AG09309 (cell line): ENCODE measurements around the gene DNAH2.
A peak's percentile ranks its signal among the peaks of the same experiment; 100 is the strongest.

Experiments used
- DNase-seq: peaks from one replicate; pipeline ENCODE4 v3.0.0-alpha.2; 2010; ENCODE audit warnings: low read depth
- H3K4me3 ChIP-seq: 2 replicates; pipeline ENCODE4 v1.5.1; 2011; ENCODE audit warnings: mild to moderate bottlenecking, low read depth, low read length, moderate library complexity; ENCODE audit not compliant: control insufficient read depth
- TF ChIP-seq, protein P1 (sequence below): IDR thresholded peaks from 2 replicates; pipeline ENCODE4 v1.5.1; 2011; ENCODE audit warnings: mild to moderate bottlenecking, low read depth, low read length, inconsistent platforms; ENCODE audit not compliant: insufficient read depth, control insufficient read depth; ENCODE audit errors: missing control alignments

Gene DNAH2

DNA sequence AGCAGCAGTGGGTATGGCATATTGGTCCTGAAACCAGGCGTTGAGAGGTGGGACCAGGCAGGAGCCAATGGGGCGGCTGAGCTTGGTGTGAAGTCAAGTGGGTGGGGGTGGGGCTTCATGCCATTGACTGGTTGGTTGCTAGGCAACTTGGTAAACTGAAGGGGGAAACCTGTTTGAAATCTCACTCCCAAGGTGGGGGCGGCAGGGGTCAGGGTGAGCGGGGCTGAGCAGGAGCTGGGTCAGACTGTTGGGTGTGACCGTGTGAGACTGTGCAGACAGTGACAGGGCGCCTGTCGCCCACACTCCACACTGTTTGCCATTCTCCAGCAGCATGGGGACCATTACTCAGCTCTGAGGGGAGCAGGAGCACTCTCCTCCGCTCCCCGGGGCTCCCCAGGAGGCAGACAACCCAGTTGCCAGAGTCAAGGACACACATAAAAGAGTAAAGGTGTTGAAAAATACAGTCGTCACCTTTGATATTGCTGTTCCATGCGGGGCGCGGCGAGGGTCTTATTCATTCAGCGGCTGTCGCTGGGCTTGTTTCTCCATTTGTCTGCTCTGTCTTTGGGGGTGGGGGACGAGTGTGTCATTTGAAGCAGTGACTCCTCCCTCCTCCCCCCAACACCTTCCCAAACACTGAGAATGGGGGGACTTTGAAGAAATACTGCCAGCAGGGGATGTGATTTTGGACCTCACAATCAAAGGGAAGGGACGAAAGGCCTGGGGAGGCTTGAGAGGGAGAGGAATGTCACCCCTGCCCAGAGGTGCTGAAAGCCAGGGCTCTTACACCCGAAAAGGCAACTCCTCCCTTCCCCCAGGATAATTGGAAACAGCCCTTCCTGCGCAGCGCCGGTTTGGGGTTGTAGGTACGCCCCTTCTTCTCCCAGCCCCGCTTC is 13.7 kb upstream of the DNAH2 start:
- H3K4me3 ChIP-seq = peak overlapping the region; percentile 55
- TF ChIP-seq, protein P1, sequence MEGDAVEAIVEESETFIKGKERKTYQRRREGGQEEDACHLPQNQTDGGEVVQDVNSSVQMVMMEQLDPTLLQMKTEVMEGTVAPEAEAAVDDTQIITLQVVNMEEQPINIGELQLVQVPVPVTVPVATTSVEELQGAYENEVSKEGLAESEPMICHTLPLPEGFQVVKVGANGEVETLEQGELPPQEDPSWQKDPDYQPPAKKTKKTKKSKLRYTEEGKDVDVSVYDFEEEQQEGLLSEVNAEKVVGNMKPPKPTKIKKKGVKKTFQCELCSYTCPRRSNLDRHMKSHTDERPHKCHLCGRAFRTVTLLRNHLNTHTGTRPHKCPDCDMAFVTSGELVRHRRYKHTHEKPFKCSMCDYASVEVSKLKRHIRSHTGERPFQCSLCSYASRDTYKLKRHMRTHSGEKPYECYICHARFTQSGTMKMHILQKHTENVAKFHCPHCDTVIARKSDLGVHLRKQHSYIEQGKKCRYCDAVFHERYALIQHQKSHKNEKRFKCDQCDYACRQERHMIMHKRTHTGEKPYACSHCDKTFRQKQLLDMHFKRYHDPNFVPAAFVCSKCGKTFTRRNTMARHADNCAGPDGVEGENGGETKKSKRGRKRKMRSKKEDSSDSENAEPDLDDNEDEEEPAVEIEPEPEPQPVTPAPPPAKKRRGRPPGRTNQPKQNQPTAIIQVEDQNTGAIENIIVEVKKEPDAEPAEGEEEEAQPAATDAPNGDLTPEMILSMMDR = no peak
- no peak for DNase-seq

DNA sequence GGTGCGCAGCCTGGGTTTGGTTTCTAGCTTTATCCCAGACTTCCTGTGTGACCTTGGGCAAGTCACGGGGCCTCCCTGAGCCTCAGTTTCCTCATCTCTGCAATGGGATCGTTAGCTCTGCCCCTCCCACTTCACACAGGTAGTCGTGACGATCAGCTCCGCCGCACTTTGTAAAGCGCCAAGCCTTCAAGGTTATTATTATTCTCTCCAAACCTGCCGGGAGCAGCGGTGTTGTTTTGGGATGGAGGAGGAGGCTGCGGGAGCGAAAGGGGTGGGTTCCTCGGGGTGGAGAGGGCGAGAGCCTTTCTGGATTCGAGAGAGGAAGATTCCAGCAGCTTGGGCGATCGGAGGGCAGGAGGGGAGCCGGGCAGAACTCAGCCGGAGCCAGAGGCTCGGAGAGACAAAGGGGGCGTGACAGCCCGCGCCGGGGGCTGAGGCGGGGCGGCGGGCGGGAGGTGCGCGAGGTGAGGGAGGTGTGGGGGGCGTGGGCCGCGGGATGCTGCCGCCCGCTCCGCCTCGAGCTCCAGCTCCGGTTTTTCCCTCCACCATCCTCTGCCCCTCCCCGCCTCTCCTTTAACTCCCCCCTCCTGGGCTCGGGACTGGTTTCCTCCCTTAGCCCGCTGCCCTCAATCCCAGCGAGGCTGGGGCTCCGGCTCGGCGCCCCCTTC is 12.8 kb upstream of the DNAH2 start, which contains the start of gene EFNB3:
TSS of gene EFNB3 (plus strand) at position 602 of the 668 bp plus-strand sequence. CDS start 397 bp downstream, outside the sequence.
- TF ChIP-seq, protein P1 = no peak
- DNase-seq = no peak
- H3K4me3 ChIP-seq = peak within 1 kb of the TSS; percentile 55

DNA sequence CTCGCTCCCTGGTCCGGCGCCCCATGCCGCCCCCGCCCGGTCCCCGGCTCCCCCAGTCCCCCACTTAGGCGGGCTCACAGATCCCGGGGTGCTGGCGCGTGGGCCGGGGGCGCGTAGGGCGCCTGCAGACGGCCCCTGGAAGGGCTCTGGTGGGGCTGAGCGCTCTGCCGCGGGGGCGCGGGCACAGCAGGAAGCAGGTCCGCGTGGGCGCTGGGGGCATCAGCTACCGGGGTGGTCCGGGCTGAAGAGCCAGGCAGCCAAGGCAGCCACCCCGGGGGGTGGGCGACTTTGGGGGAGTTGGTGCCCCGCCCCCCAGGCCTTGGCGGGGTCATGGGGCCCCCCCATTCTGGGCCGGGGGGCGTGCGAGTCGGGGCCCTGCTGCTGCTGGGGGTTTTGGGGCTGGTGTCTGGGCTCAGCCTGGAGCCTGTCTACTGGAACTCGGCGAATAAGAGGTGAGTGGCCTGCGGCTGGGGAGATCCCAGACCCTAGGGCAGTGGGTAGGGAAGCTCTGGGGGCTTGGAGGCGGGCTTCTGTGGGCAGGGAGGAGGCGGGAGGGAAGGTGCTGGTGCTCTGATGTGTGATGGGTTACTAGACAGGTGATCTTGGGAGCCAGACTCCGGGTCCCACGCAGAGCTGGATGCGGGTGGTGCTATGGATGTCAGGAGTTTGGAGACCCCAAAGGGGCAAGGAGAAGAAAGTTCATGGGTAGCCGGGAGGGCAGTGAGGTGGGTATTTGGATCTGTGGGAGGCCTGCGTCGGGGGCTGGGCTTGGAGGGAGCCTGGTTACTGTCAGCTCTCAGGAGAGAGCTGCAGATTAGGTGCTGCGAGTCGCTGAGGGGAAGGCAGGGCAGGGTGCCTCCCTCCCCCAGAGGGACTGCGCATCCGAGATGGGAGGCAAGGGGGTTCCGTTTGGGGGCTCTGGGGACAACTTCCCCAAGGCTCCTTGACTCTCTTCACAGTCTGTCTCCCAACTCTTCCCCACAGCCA is 12.0 kb upstream of the DNAH2 start:
- DNase-seq = no peak
- TF ChIP-seq, protein P1 = no peak
- peak overlapping the region; percentile 55 for H3K4me3 ChIP-seq

DNA sequence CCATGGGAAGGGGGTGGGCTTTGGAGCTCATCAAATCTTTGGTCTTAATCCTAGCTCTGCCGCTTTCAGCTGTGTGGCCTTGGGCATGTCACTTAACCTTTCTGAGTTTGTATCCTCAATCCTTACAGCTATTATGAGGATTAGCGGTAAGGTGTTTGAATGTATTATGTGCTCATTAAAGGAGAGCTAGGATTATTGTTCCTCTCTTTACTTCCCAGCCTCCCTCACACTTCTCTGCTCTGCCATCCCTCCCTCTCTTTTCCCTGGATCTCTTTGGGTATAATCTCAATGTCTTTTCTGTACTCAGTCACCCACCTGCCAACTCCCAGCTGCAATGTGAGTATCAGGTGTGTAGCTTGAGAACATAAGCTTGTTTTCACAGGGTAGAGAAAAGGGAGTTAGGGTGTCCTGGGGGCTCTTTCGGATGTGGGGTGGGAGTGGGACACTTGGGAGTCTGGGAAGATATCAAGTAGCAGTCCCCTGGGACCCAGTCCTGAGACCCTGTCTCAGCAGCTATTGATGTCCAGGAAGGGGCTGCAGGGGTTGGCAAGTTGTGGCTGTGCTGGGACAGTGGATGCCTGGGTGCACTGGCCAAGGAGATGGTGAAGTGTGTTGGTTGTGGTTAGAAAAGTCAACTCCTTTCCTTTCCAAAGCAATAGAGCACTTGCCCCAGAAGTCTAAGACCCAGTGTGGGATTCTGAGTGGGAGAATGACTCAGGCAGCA is 10.8 kb upstream of the DNAH2 start:
- no peak for DNase-seq
- TF ChIP-seq, protein P1 = no peak
- H3K4me3 ChIP-seq = no peak overlapping the region

DNA sequence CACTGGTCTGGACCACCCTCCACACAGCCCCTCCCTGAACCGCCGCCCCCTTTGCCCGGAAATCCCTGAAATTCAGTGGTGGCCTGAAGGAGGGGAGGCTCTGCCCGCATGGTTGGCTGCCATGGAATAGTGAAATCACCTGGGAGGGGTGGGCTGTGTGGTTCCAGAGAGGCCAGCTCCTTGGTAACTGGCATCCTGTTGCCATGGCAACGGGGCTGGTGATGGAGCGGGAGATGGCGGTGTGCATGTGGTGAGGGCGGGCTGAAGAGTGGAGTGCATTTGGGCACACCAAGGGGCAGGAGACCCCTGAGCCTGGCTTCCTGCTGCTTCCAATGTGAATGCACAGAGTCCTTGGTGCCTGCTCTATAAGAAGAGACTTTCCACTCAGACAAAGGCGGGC is 10.1 kb upstream of the DNAH2 start:
- H3K4me3 ChIP-seq = no peak overlapping the region
- DNase-seq = no peak
- TF ChIP-seq, protein P1 = no peak
